HG03354 (cell line): Measurements from ENCODE around the gene EBF3.

Source experiments
- ATAC-seq: cut with Tn5 transposase; IDR thresholded peaks from one replicate; pipeline ENCODE4 v1.9.1; 2021; ENCODE audit warnings: mild to moderate bottlenecking; ENCODE audit not compliant: unreplicated experiment, poor library complexity, severe bottlenecking

The EBF3 gene

GRCh38 chr10:129864601-129865126 is 99.4 kb downstream of the EBF3 start:
- ATAC-seq, result no peak

- no peak for ATAC-seq
Observed at GRCh38 chr10:129864082-129864481, 100.0 kb downstream of the EBF3 start.

- no peak for ATAC-seq
Observed at GRCh38 chr10:129863201-129863663, 100.8 kb downstream of the EBF3 start.

GRCh38 chr10:129861776-129862531 is 102.1 kb downstream of the EBF3 start:
- no peak for ATAC-seq

GRCh38 chr10:129860396-129860795 is 103.7 kb downstream of the EBF3 start:
- no peak for ATAC-seq

- no peak for ATAC-seq
Observed at GRCh38 chr10:129859536-129859935, 104.5 kb downstream of the EBF3 start.

GRCh38 chr10:129857242-129857960 is 106.7 kb downstream of the EBF3 start:
- ATAC-seq, result no peak

GRCh38 chr10:129855836-129856563 is 108.1 kb downstream of the EBF3 start:
- ATAC-seq, result no peak

- no peak for ATAC-seq
Observed at GRCh38 chr10:129854796-129855705, 109.0 kb downstream of the EBF3 start.

- no peak for ATAC-seq
Observed at GRCh38 chr10:129854158-129854557, 109.9 kb downstream of the EBF3 start.

GRCh38 chr10:129853562-129853903 is 110.5 kb downstream of the EBF3 start:
- ATAC-seq, result no peak

- no peak for ATAC-seq
Observed at GRCh38 chr10:129852829-129853561, 111.1 kb downstream of the EBF3 start.

- ATAC-seq, result no peak
Observed at GRCh38 chr10:129851941-129852640, 112.0 kb downstream of the EBF3 start.

GRCh38 chr10:129850790-129851189 is 113.3 kb downstream of the EBF3 start:
- no peak for ATAC-seq

GRCh38 chr10:129850316-129850715 is 113.8 kb downstream of the EBF3 start:
- no peak for ATAC-seq

- ATAC-seq, result no peak
Observed at GRCh38 chr10:129849853-129850252, 114.2 kb downstream of the EBF3 start.

- ATAC-seq, result no peak
Observed at GRCh38 chr10:129849452-129849750, 114.7 kb downstream of the EBF3 start.

- ATAC-seq, result no peak
Observed at GRCh38 chr10:129848696-129849451, 115.2 kb downstream of the EBF3 start.
